NCI-H1092 (cell line): ENCODE results near the gene KHDC3L.
"Not testable (repeated sequence)": the region's sequence is repeated elsewhere in the genome, so short reads cannot be mapped to it uniquely, and the experiment has no call there.

Source experiments
- DNase-seq: peaks from one replicate; lab custom pipeline; 2025; lab: John Stamatoyannopoulos, UW

The KHDC3L gene

GRCh38 chr6:73369563-73369962, 7.1 kb downstream of the KHDC3L start, which contains the start of gene OOEP:
Gene OOEP (minus strand): TSS chr6:73369897. CDS start chr6:73369792, 105 bp downstream.
- no peak for DNase-seq

GRCh38 chr6:73371984-73372383, 9.5 kb downstream of the KHDC3L start:
- DNase-seq: no peak

GRCh38 chr6:73372516-73372915, 10.1 kb downstream of the KHDC3L start:
- no peak for DNase-seq

GRCh38 chr6:73375216-73375615, 12.8 kb downstream of the KHDC3L start:
- no peak for DNase-seq

GRCh38 chr6:73377225-73377624, 14.8 kb downstream of the KHDC3L start:
- DNase-seq: no peak

- DNase-seq: not testable (repeated sequence)
Measured at GRCh38 chr6:73381531-73381930, 19.1 kb downstream of the KHDC3L start.

- DNase-seq: no peak
Measured at GRCh38 chr6:73382462-73383113, 20.1 kb downstream of the KHDC3L start.

- no peak for DNase-seq
Measured at GRCh38 chr6:73388433-73388799, 26.0 kb downstream of the KHDC3L start.

- DNase-seq: no peak
Measured at GRCh38 chr6:73388800-73389512, 26.5 kb downstream of the KHDC3L start.

- DNase-seq: no peak
Measured at GRCh38 chr6:73389854-73390253, 27.4 kb downstream of the KHDC3L start.

GRCh38 chr6:73391675-73392074, 29.2 kb downstream of the KHDC3L start:
- DNase-seq: no peak

GRCh38 chr6:73392188-73392587, 29.7 kb downstream of the KHDC3L start:
- DNase-seq: not testable (repeated sequence)

- no peak for DNase-seq
Measured at GRCh38 chr6:73393278-73393677, 30.8 kb downstream of the KHDC3L start.

- DNase-seq: peak; percentile 23
Measured at GRCh38 chr6:73394577-73395354, 32.3 kb downstream of the KHDC3L start, which contains the start of gene DDX43. Gene DDX43 (plus strand): TSS chr6:73394828. CDS start chr6:73394906, 78 bp downstream.

- DNase-seq: no peak
Measured at GRCh38 chr6:73395875-73396274, 33.4 kb downstream of the KHDC3L start.

- no peak for DNase-seq
Measured at GRCh38 chr6:73400656-73401055, 38.2 kb downstream of the KHDC3L start.

- DNase-seq: no peak
Measured at GRCh38 chr6:73409395-73409794, 46.9 kb downstream of the KHDC3L start.

- DNase-seq: no peak
Measured at GRCh38 chr6:73413102-73413501, 50.6 kb downstream of the KHDC3L start.
